Stomach smooth muscle (tissue), 2 donors: ENCODE results near the gene KIF26B.
"Not testable (repeated sequence)": the region's sequence is repeated elsewhere in the genome, so short reads cannot be mapped to it uniquely, and the experiment has no call there.

Experiments
- H3K27ac ChIP-seq: one replicate; pipeline ENCODE4 v1.7.0; 2013; ENCODE audit warnings: mild to moderate bottlenecking, low read length, inconsistent platforms
- H3K27me3 ChIP-seq, 2 donors: one replicate each; pipeline ENCODE4 v1.7.0; 2013; ENCODE audit warnings: low read length in 2 of 2; ENCODE audit not compliant: insufficient read depth in 2 of 2, control insufficient read depth in 1 of 2
- H3K36me3 ChIP-seq, 2 donors: one replicate each; pipeline ENCODE4 v1.7.0; 2013; ENCODE audit warnings: low read length in 2 of 2; ENCODE audit not compliant: control insufficient read depth in 2 of 2, insufficient read depth in 2 of 2
- H3K4me1 ChIP-seq: one replicate; pipeline ENCODE4 v1.7.0; 2013; ENCODE audit warnings: low read length; ENCODE audit not compliant: control insufficient read depth, insufficient read depth
- H3K4me3 ChIP-seq, 2 donors: one replicate each; pipeline ENCODE4 v1.7.0; 2013; ENCODE audit warnings: low read length in 2 of 2
- H3K9ac ChIP-seq, 2 donors: one replicate each; pipeline ENCODE4 v1.7.0; 2013; ENCODE audit warnings: low read length in 2 of 2, mild to moderate bottlenecking in 1 of 2
- H3K9me3 ChIP-seq, 2 donors: one replicate each; pipeline ENCODE4 v1.7.0; 2013; ENCODE audit warnings: low read length in 2 of 2; ENCODE audit not compliant: control insufficient read depth in 2 of 2
- donor health status: healthy.
- donor health status: Pancreatic carcinoma.

KIF26B gene

GRCh38 chr1:245388687-245389086 lies 233.9 kb downstream of the KIF26B start:
- no peak overlapping the region for H3K9ac ChIP-seq
- no peak overlapping the region for H3K4me3 ChIP-seq
- H3K36me3 ChIP-seq, result no peaks in the 10 kb centered on the region
- no peaks in the 10 kb centered on the region for H3K9me3 ChIP-seq
- no peaks in the 10 kb centered on the region for H3K4me1 ChIP-seq
- no peaks in the 10 kb centered on the region for H3K27me3 ChIP-seq
- H3K27ac ChIP-seq, result no peak overlapping the region

DNA sequence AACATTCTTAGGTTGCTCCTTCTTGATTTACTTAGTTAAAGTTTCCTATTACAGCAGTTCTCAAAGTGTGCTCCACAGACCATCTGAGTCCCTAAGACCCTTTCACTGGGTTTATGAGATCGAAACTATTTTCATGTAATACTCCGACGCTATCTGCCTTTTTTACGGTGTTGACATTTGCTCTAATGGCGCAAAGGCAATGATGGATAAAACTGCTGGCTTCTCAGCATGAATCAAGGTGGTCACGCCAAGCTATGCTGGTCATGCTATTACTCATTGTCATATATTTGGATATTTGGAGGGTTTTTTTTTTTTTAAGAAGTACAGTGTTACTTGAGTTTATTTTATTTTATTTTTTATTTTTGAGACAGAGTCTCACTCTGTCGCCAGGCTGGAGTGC lies 235.1 kb downstream of the KIF26B start:
- Histone ChIP-seq H3K27me3 (no peaks in the 10 kb centered on the region), H3K9me3 (no peaks in the 10 kb centered on the region), H3K9ac (no peak overlapping the region)

GRCh38 chr1:245390975-245391374 lies 236.2 kb downstream of the KIF26B start:
- no peak overlapping the region for H3K27ac ChIP-seq
- no peaks in the 10 kb centered on the region for H3K9me3 ChIP-seq
- no peaks in the 10 kb centered on the region for H3K36me3 ChIP-seq

More for the DNA sequence above, 235.1 kb downstream of the KIF26B start:
- Histone ChIP-seq H3K27ac (no peak overlapping the region), H3K36me3 (no peaks in the 10 kb centered on the region), H3K4me1 (no peaks in the 10 kb centered on the region), H3K4me3 (no peak overlapping the region)

GRCh38 chr1:245393694-245394093 lies 238.9 kb downstream of the KIF26B start:
- H3K36me3 ChIP-seq, result no peaks in the 10 kb centered on the region
- H3K9me3 ChIP-seq, result no peaks in the 10 kb centered on the region
- peaks cover 2% of the 10 kb centered on the region for H3K4me1 ChIP-seq
- no peak overlapping the region for H3K27ac ChIP-seq
- H3K4me3 ChIP-seq, result no peak overlapping the region
- H3K27me3 ChIP-seq, result no peaks in the 10 kb centered on the region
- H3K9ac ChIP-seq, result no peak overlapping the region

More at GRCh38 chr1:245390975-245391374, 236.2 kb downstream of the KIF26B start:
- Histone ChIP-seq H3K27me3 (no peaks in the 10 kb centered on the region), H3K4me3 (no peak overlapping the region), H3K9ac (no peak overlapping the region), H3K4me1 (peaks cover 2% of the 10 kb centered on the region)

GRCh38 chr1:245395680-245396079 lies 240.9 kb downstream of the KIF26B start:
- Histone ChIP-seq H3K4me1 (peaks cover 2% of the 10 kb centered on the region), H3K27ac (no peak overlapping the region), H3K4me3 (no peak overlapping the region), H3K36me3 (no peaks in the 10 kb centered on the region), H3K9ac (no peak overlapping the region), H3K9me3 (no peaks in the 10 kb centered on the region), H3K27me3 (no peaks in the 10 kb centered on the region)

DNA sequence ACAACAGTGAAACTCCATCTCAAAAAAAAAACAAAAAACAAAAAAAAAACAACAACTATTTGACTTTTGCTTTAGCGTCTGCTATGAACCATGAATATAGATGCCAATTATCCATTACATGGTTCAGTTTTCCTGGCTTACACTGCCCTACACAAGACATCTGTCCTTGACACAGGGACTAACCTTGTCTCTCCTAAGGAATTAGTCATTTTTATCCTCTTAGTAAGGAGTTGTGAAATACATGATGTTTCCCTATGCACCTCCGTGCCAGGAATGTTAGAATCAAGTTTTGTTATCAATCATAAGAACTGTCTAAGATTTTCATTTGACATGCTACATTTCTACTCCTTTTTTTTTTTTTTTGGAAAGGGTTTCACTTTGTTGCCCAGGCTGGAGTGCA lies 241.8 kb downstream of the KIF26B start:
- Histone ChIP-seq H3K9ac (no peak overlapping the region), H3K9me3 (no peaks in the 10 kb centered on the region), H3K27me3 (no peaks in the 10 kb centered on the region), H3K4me3 (no peak overlapping the region), H3K4me1 (peaks cover 2% of the 10 kb centered on the region), H3K27ac (no peak overlapping the region), H3K36me3 (no peaks in the 10 kb centered on the region)

DNA sequence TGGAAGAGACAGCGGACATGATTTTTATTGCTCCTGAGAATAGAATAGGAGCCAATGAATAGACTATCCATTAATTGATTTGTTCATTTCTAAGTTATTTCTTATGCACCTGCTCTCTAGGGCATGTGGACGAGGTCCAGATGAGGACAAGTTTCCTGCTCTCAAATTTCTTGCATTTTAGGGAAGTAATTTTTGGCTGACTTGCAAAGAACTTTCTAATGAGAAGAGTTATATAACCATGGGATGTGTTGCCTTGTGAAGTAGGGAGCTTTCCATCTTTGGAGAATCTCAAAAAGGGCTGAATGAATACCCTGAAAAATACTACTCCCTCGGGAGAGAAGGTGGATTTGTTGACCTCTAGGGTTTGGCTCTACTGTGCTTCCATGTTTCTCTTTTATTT lies 243.0 kb downstream of the KIF26B start:
- H3K9me3 ChIP-seq, result no peaks in the 10 kb centered on the region
- no peak overlapping the region for H3K27ac ChIP-seq
- H3K36me3 ChIP-seq, result no peaks in the 10 kb centered on the region
- no peak overlapping the region for H3K9ac ChIP-seq
- peaks cover 2% of the 10 kb centered on the region for H3K4me1 ChIP-seq
- no peak overlapping the region for H3K4me3 ChIP-seq
- H3K27me3 ChIP-seq, result no peaks in the 10 kb centered on the region

- no peaks in the 10 kb centered on the region for H3K27me3 ChIP-seq
- no peaks in the 10 kb centered on the region for H3K9me3 ChIP-seq
- H3K36me3 ChIP-seq, result no peaks in the 10 kb centered on the region
- H3K4me3 ChIP-seq, result no peak overlapping the region
- H3K4me1 ChIP-seq, result peaks cover 2% of the 10 kb centered on the region
- H3K9ac ChIP-seq, result no peak overlapping the region
- H3K27ac ChIP-seq, result no peak overlapping the region
These were observed 243.4 kb downstream of the KIF26B start for GRCh38 chr1:245398180-245398579.

DNA sequence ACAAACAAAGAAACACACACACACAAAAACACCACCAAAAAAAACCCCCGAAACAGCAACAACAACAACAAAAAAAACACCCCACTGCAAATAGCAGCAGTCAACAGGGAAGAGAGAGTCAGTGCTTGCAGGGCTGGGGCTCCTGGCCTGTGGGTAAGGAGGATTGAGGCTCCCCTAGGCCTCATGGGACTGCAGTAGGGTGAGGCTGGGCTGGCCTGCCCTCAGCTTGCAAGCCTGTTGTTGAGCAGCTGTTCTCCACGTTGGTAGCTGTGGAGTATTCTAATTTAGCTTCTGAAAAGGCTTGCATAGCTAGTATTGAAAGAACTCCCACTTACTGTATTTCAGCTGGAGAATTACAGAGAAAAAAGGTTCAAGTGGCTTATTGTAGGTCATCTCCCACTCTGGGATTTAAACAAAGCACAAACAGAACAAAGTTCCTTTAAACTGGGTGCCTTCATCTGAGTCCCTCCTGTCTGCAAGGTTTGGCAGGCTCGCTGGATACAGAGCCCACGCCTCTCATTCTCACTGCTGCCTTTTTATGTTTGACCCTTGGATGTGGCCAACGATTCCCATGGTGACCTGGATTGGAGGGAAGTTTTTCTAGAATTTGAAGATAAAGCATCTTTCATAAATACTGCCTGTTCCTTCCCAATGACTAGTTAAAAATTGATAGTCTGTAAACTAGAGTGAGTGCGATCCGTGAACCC lies 247.2 kb downstream of the KIF26B start:
- Histone ChIP-seq H3K4me1 (no peaks in the 10 kb centered on the region), H3K27ac (no peak overlapping the region), H3K4me3 (no peak overlapping the region), H3K27me3 (no peaks in the 10 kb centered on the region), H3K36me3 (no peaks in the 10 kb centered on the region), H3K9me3 (no peaks in the 10 kb centered on the region), H3K9ac (no peak overlapping the region)

GRCh38 chr1:245402998-245403397 lies 248.2 kb downstream of the KIF26B start:
- H3K27ac ChIP-seq, H3K4me1 ChIP-seq, H3K36me3 ChIP-seq, H3K9ac ChIP-seq, H3K27me3 ChIP-seq, H3K9me3 ChIP-seq, H3K4me3 ChIP-seq: not testable (repeated sequence)

DNA sequence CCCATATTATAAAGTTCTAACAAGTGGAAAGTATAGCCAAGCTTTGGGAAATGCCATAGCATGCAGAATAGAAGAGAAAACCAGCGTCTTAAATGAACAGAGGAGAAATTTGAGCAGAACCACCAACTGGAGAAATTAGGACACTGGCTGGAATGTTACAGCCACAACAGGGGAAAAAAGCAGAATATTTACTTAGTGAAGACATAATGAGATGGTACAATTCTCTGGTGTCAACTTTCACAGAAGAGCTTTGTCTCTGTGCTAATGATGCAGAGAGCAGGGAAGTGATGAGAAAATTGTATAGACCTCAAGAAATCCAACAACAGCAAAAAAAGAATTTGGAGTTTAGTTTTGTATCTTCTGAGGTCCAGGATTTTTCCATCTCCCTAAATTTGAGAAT lies 249.7 kb downstream of the KIF26B start:
- H3K9me3 ChIP-seq, result no peaks in the 10 kb centered on the region
- H3K36me3 ChIP-seq, result no peaks in the 10 kb centered on the region
- H3K4me3 ChIP-seq, result no peak overlapping the region
- no peak overlapping the region for H3K9ac ChIP-seq
- no peaks in the 10 kb centered on the region for H3K4me1 ChIP-seq
- H3K27me3 ChIP-seq, result no peaks in the 10 kb centered on the region
- no peak overlapping the region for H3K27ac ChIP-seq
